Measurements from ENCODE around the gene LRRC46.
A peak's percentile ranks its signal among the peaks of the same experiment; 100 is the strongest.

Gene LRRC46

GRCh38 chr17:47831003-47831933 is at the start of gene LRRC46, which contains the start of gene MRPL10:
LRRC46 (plus strand) TSS chr17:47831670; CDS start chr17:47831990, 320 bp downstream.
MRPL10 (minus strand) TSS chr17:47831541; CDS start chr17:47831511, 30 bp downstream.
- H3K9me3 ChIP-seq (ENCODE audit: control insufficient read depth, low read length), result no peaks in the 10 kb centered on the region
- peak within 1 kb of the TSS; percentile 81 for H3K9ac ChIP-seq (ENCODE audit: low read length)
- H3K4me3 ChIP-seq (ENCODE audit: low read length), result peak within 1 kb of the TSS; percentile 85
- peaks cover 16% of the 10 kb centered on the region for H3K4me1 ChIP-seq (ENCODE audit: control insufficient read depth, insufficient read depth, low read length)
- peaks cover 10% of the 10 kb centered on the region for H3K36me3 ChIP-seq (ENCODE audit: control insufficient read depth, insufficient read depth, low read length)
- no peaks in the 10 kb centered on the region for H3K27me3 ChIP-seq (ENCODE audit: control insufficient read depth, insufficient read depth, low read length)

GRCh38 chr17:47785538-47786123 is 45.8 kb upstream of the LRRC46 start:
- Histone ChIP-seq H3K4me1 (ENCODE audit: control insufficient read depth, insufficient read depth, low read length) (no peaks in the 10 kb centered on the region), H3K4me3 (ENCODE audit: low read length) (no peak overlapping the region), H3K27me3 (ENCODE audit: control insufficient read depth, insufficient read depth, low read length) (peaks cover 21% of the 10 kb centered on the region), H3K9me3 (ENCODE audit: control insufficient read depth, low read length) (no peaks in the 10 kb centered on the region), H3K36me3 (ENCODE audit: control insufficient read depth, insufficient read depth, low read length) (no peaks in the 10 kb centered on the region), H3K9ac (ENCODE audit: low read length) (no peak overlapping the region)

- Histone ChIP-seq H3K4me1 (ENCODE audit: control insufficient read depth, insufficient read depth, low read length) (no peaks in the 10 kb centered on the region), H3K27me3 (ENCODE audit: control insufficient read depth, insufficient read depth, low read length) (peaks cover 48% of the 10 kb centered on the region), H3K9me3 (ENCODE audit: control insufficient read depth, low read length) (no peaks in the 10 kb centered on the region), H3K4me3 (ENCODE audit: low read length) (no peak overlapping the region), H3K36me3 (ENCODE audit: control insufficient read depth, insufficient read depth, low read length) (no peaks in the 10 kb centered on the region), H3K9ac (ENCODE audit: low read length) (no peak overlapping the region)
Observed at GRCh38 chr17:47789611-47790561, 41.6 kb upstream of the LRRC46 start.

GRCh38 chr17:47791025-47791424 is 40.4 kb upstream of the LRRC46 start:
- peaks cover 48% of the 10 kb centered on the region for H3K27me3 ChIP-seq (ENCODE audit: control insufficient read depth, insufficient read depth, low read length)
- no peaks in the 10 kb centered on the region for H3K9me3 ChIP-seq (ENCODE audit: control insufficient read depth, low read length)
- H3K36me3 ChIP-seq (ENCODE audit: control insufficient read depth, insufficient read depth, low read length), result no peaks in the 10 kb centered on the region
- H3K4me3 ChIP-seq (ENCODE audit: low read length), result no peak overlapping the region
- H3K9ac ChIP-seq (ENCODE audit: low read length), result no peak overlapping the region
- no peaks in the 10 kb centered on the region for H3K4me1 ChIP-seq (ENCODE audit: control insufficient read depth, insufficient read depth, low read length)

GRCh38 chr17:47792457-47792856 is 39.0 kb upstream of the LRRC46 start:
- Histone ChIP-seq H3K27me3 (ENCODE audit: control insufficient read depth, insufficient read depth, low read length) (peaks cover 48% of the 10 kb centered on the region), H3K4me3 (ENCODE audit: low read length) (no peak overlapping the region), H3K9me3 (ENCODE audit: control insufficient read depth, low read length) (no peaks in the 10 kb centered on the region), H3K36me3 (ENCODE audit: control insufficient read depth, insufficient read depth, low read length) (no peaks in the 10 kb centered on the region), H3K4me1 (ENCODE audit: control insufficient read depth, insufficient read depth, low read length) (no peaks in the 10 kb centered on the region), H3K9ac (ENCODE audit: low read length) (no peak overlapping the region)

- H3K9ac ChIP-seq (ENCODE audit: low read length), result no peak overlapping the region
- no peaks in the 10 kb centered on the region for H3K4me1 ChIP-seq (ENCODE audit: control insufficient read depth, insufficient read depth, low read length)
- peaks cover 48% of the 10 kb centered on the region for H3K27me3 ChIP-seq (ENCODE audit: control insufficient read depth, insufficient read depth, low read length)
- H3K9me3 ChIP-seq (ENCODE audit: control insufficient read depth, low read length), result no peaks in the 10 kb centered on the region
- no peaks in the 10 kb centered on the region for H3K36me3 ChIP-seq (ENCODE audit: control insufficient read depth, insufficient read depth, low read length)
- H3K4me3 ChIP-seq (ENCODE audit: low read length), result no peak overlapping the region
Observed at GRCh38 chr17:47792979-47793378, 38.5 kb upstream of the LRRC46 start.

GRCh38 chr17:47797797-47798196 is 33.7 kb upstream of the LRRC46 start:
- H3K27me3 ChIP-seq (ENCODE audit: control insufficient read depth, insufficient read depth, low read length), result peaks cover 16% of the 10 kb centered on the region

GRCh38 chr17:47800686-47801085 is 30.8 kb upstream of the LRRC46 start:
- Histone ChIP-seq H3K4me3 (ENCODE audit: low read length) (no peak overlapping the region), H3K36me3 (ENCODE audit: control insufficient read depth, insufficient read depth, low read length) (no peaks in the 10 kb centered on the region), H3K4me1 (ENCODE audit: control insufficient read depth, insufficient read depth, low read length) (no peaks in the 10 kb centered on the region), H3K27me3 (ENCODE audit: control insufficient read depth, insufficient read depth, low read length) (no peaks in the 10 kb centered on the region), H3K9me3 (ENCODE audit: control insufficient read depth, low read length) (no peaks in the 10 kb centered on the region), H3K9ac (ENCODE audit: low read length) (no peak overlapping the region)

More at GRCh38 chr17:47797797-47798196, 33.7 kb upstream of the LRRC46 start:
- Histone ChIP-seq H3K36me3 (ENCODE audit: control insufficient read depth, insufficient read depth, low read length) (no peaks in the 10 kb centered on the region), H3K4me3 (ENCODE audit: low read length) (no peak overlapping the region), H3K9ac (ENCODE audit: low read length) (no peak overlapping the region), H3K9me3 (ENCODE audit: control insufficient read depth, low read length) (no peaks in the 10 kb centered on the region), H3K4me1 (ENCODE audit: control insufficient read depth, insufficient read depth, low read length) (no peaks in the 10 kb centered on the region)

GRCh38 chr17:47801176-47801765 is 30.2 kb upstream of the LRRC46 start:
- no peaks in the 10 kb centered on the region for H3K4me1 ChIP-seq (ENCODE audit: control insufficient read depth, insufficient read depth, low read length)
- H3K9ac ChIP-seq (ENCODE audit: low read length), result no peak overlapping the region
- no peaks in the 10 kb centered on the region for H3K9me3 ChIP-seq (ENCODE audit: control insufficient read depth, low read length)
- H3K36me3 ChIP-seq (ENCODE audit: control insufficient read depth, insufficient read depth, low read length), result no peaks in the 10 kb centered on the region
- H3K27me3 ChIP-seq (ENCODE audit: control insufficient read depth, insufficient read depth, low read length), result no peaks in the 10 kb centered on the region
- no peak overlapping the region for H3K4me3 ChIP-seq (ENCODE audit: low read length)

- no peaks in the 10 kb centered on the region for H3K27me3 ChIP-seq (ENCODE audit: control insufficient read depth, insufficient read depth, low read length)
- no peak overlapping the region for H3K4me3 ChIP-seq (ENCODE audit: low read length)
- no peaks in the 10 kb centered on the region for H3K4me1 ChIP-seq (ENCODE audit: control insufficient read depth, insufficient read depth, low read length)
- H3K9me3 ChIP-seq (ENCODE audit: control insufficient read depth, low read length), result no peaks in the 10 kb centered on the region
- H3K9ac ChIP-seq (ENCODE audit: low read length), result no peak overlapping the region
- H3K36me3 ChIP-seq (ENCODE audit: control insufficient read depth, insufficient read depth, low read length), result no peaks in the 10 kb centered on the region
Observed at GRCh38 chr17:47801906-47802305, 29.6 kb upstream of the LRRC46 start.

GRCh38 chr17:47802341-47803022 is 29.0 kb upstream of the LRRC46 start:
- Histone ChIP-seq H3K4me3 (ENCODE audit: low read length) (no peak overlapping the region), H3K9me3 (ENCODE audit: control insufficient read depth, low read length) (no peaks in the 10 kb centered on the region), H3K27me3 (ENCODE audit: control insufficient read depth, insufficient read depth, low read length) (no peaks in the 10 kb centered on the region), H3K9ac (ENCODE audit: low read length) (no peak overlapping the region), H3K36me3 (ENCODE audit: control insufficient read depth, insufficient read depth, low read length) (peaks cover 6% of the 10 kb centered on the region), H3K4me1 (ENCODE audit: control insufficient read depth, insufficient read depth, low read length) (no peaks in the 10 kb centered on the region)
